Measurements from ENCODE around the gene OSBPL10.
"Not testable (repeated sequence)": the region's sequence is repeated elsewhere in the genome, so short reads cannot be mapped to it uniquely, and the experiment has no call there.

OSBPL10 gene

GRCh38 chr3:32017286-32017685 is 36.2 kb upstream of the OSBPL10 start:
- Histone ChIP-seq H3K27ac (ENCODE audit: low read depth, low read length, poor library complexity, severe bottlenecking) (no peak overlapping the region), H3K27me3 (ENCODE audit: insufficient read depth, low read length) (no peaks in the 10 kb centered on the region), H3K9me2 (ENCODE audit: low read depth, low read length) (no peaks in the 10 kb centered on the region), H2AFZ (ENCODE audit: low read length) (no peak overlapping the region; the same call in 1 of the 2 replicates), H3K9me3 (ENCODE audit: low read length) (no peaks in the 10 kb centered on the region), H4K20me1 (ENCODE audit: insufficient read depth, low read length) (no peaks in the 10 kb centered on the region), H3F3A (ENCODE audit: insufficient read depth, low read length) (no peaks in the 10 kb centered on the region), H3K79me2 (ENCODE audit: insufficient read depth, low read length) (no peaks in the 10 kb centered on the region), H3K36me3 (ENCODE audit: insufficient read depth, low read length) (no peaks in the 10 kb centered on the region), H3K9ac (ENCODE audit: low read length) (no peak overlapping the region), H3K4me1 (ENCODE audit: insufficient read depth, low read length, severe bottlenecking) (peaks cover 5% of the 10 kb centered on the region), H3K4me3 (ENCODE audit: low read depth, low read length, poor library complexity, severe bottlenecking) (no peak overlapping the region), H3K4me2 (ENCODE audit: low read length) (no peak overlapping the region)
- no peak for TF ChIP-seq CTCF (IDR thresholded peaks at IDR 0.05; ENCODE audit: low read length)
- TF ChIP-seq EZH2 (IDR thresholded peaks at IDR 0.05; ENCODE audit: borderline replicate concordance, low read length): no peak

- H3K27ac ChIP-seq (ENCODE audit: low read depth, low read length, poor library complexity, severe bottlenecking); H3K4me2 ChIP-seq (ENCODE audit: low read length); H4K20me1 ChIP-seq (ENCODE audit: insufficient read depth, low read length); H3K27me3 ChIP-seq (ENCODE audit: insufficient read depth, low read length); H3F3A ChIP-seq (ENCODE audit: insufficient read depth, low read length); H3K9ac ChIP-seq (ENCODE audit: low read length); H3K4me1 ChIP-seq (ENCODE audit: insufficient read depth, low read length, severe bottlenecking); H3K9me3 ChIP-seq (ENCODE audit: low read length); H3K79me2 ChIP-seq (ENCODE audit: insufficient read depth, low read length); H3K4me3 ChIP-seq (ENCODE audit: low read depth, low read length, poor library complexity, severe bottlenecking); H3K36me3 ChIP-seq (ENCODE audit: insufficient read depth, low read length); H2AFZ ChIP-seq (ENCODE audit: low read length); H3K9me2 ChIP-seq (ENCODE audit: low read depth, low read length): not testable (repeated sequence)
Observed at GRCh38 chr3:32015638-32016037, 34.6 kb upstream of the OSBPL10 start.

GRCh38 chr3:32010699-32011098 is 29.6 kb upstream of the OSBPL10 start:
- H3F3A ChIP-seq (ENCODE audit: insufficient read depth, low read length); H3K79me2 ChIP-seq (ENCODE audit: insufficient read depth, low read length); H3K9me3 ChIP-seq (ENCODE audit: low read length); H3K36me3 ChIP-seq (ENCODE audit: insufficient read depth, low read length); H3K4me2 ChIP-seq (ENCODE audit: low read length); H2AFZ ChIP-seq (ENCODE audit: low read length); H3K27me3 ChIP-seq (ENCODE audit: insufficient read depth, low read length); H3K4me3 ChIP-seq (ENCODE audit: low read depth, low read length, poor library complexity, severe bottlenecking); H3K27ac ChIP-seq (ENCODE audit: low read depth, low read length, poor library complexity, severe bottlenecking); H3K9ac ChIP-seq (ENCODE audit: low read length); H3K9me2 ChIP-seq (ENCODE audit: low read depth, low read length); H4K20me1 ChIP-seq (ENCODE audit: insufficient read depth, low read length): not testable (repeated sequence)
- peak; percentile 13; the same call in 1 of the 2 replicates for TF ChIP-seq CTCF (IDR thresholded peaks at IDR 0.05; ENCODE audit: low read length)
- peaks cover 13% of the 10 kb centered on the region for H3K4me1 ChIP-seq (ENCODE audit: insufficient read depth, low read length, severe bottlenecking)

- no peaks in the 10 kb centered on the region for H3K9me2 ChIP-seq (ENCODE audit: low read depth, low read length)
- no peaks in the 10 kb centered on the region for H3K36me3 ChIP-seq (ENCODE audit: insufficient read depth, low read length)
- peak overlapping the region; percentile 47 for H3K27ac ChIP-seq (ENCODE audit: low read depth, low read length, poor library complexity, severe bottlenecking)
- no peaks in the 10 kb centered on the region for H4K20me1 ChIP-seq (ENCODE audit: insufficient read depth, low read length)
- no peaks in the 10 kb centered on the region for H3K79me2 ChIP-seq (ENCODE audit: insufficient read depth, low read length)
- H2AFZ ChIP-seq (ENCODE audit: low read length): no peak overlapping the region
- no peak overlapping the region for H3K9ac ChIP-seq (ENCODE audit: low read length)
- no peak overlapping the region for H3K4me3 ChIP-seq (ENCODE audit: low read depth, low read length, poor library complexity, severe bottlenecking)
- H3K9me3 ChIP-seq (ENCODE audit: low read length): no peaks in the 10 kb centered on the region
- no peak overlapping the region for H3K4me2 ChIP-seq (ENCODE audit: low read length)
- no peaks in the 10 kb centered on the region for H3F3A ChIP-seq (ENCODE audit: insufficient read depth, low read length)
- no peaks in the 10 kb centered on the region for H3K27me3 ChIP-seq (ENCODE audit: insufficient read depth, low read length)
- peaks cover 13% of the 10 kb centered on the region for H3K4me1 ChIP-seq (ENCODE audit: insufficient read depth, low read length, severe bottlenecking)
- no peak for TF ChIP-seq EZH2 (IDR thresholded peaks at IDR 0.05; ENCODE audit: borderline replicate concordance, low read length)
- TF ChIP-seq CTCF (IDR thresholded peaks at IDR 0.05; ENCODE audit: low read length): no peak
Observed at GRCh38 chr3:32009957-32010356, 28.9 kb upstream of the OSBPL10 start.

Data from OCI-LY1 (cell line).